ENCODE measurements around the gene CMIP. TPM values are rescaled to one million over a fixed set of nuclear protein-coding genes. Genes with fewer than 3 reads are reported as not detected.
A peak's percentile ranks its signal among the peaks of the same experiment; 100 is the strongest.

Gene CMIP
- polyA plus RNA-seq, 1 of the 3 experiments (the other 2 are of a cell fraction), result 5.4 TPM

GRCh38 chr16:81537721-81538561 lies 93.3 kb downstream of the CMIP start:
- TF ChIP-seq MAX (IDR thresholded peaks at IDR 0.05; ENCODE audit: low read depth) (no peak), IRF3 (IDR thresholded peaks at IDR 0.05; ENCODE audit: low read depth, low read length) (no peak), ZBTB33 (IDR thresholded peaks at IDR 0.05; ENCODE audit: borderline replicate concordance, low read depth) (no peak), MEF2A (IDR thresholded peaks at IDR 0.05; ENCODE audit: borderline replicate concordance, low read depth) (no peak), REST (IDR thresholded peaks at IDR 0.05; ENCODE audit: low read depth, low read length) (no peak), TAF1 (IDR thresholded peaks at IDR 0.05; ENCODE audit: borderline replicate concordance, low read depth, low read length) (no peak), USF1 (IDR thresholded peaks at IDR 0.05; ENCODE audit: borderline replicate concordance, low read depth) (no peak)
- no peak overlapping the region for H3K9ac ChIP-seq
- CTCF ChIA-PET, result interaction anchor here (1.0 kb wide), 1 partner anchor 12 kb away, joined by 5 read pairs; no protein-coding TSS in a partner anchor
- no peak overlapping the region for H2AFZ ChIP-seq (ENCODE audit: low read depth)
- peaks cover 4 to 25% of the 10 kb centered on the region in 2 experiments; a peak in 2 of 4 replicates for H3K4me1 ChIP-seq (ENCODE audit: control insufficient read depth in 1 of 2, insufficient read depth in 2 of 2, low read depth in 1 of 2, low read length in 1 of 2)
- no peaks in the 10 kb centered on the region for H3K36me3 ChIP-seq (replicated peaks in 1 of 2; ENCODE audit: control insufficient read depth in 1 of 2, insufficient read depth in 2 of 2, low read length in 1 of 2)
- DNase-seq, result no peak
- POLR2A ChIA-PET, result no interaction called here
- H3F3A ChIP-seq (replicated peaks; ENCODE audit: insufficient read depth), result no peaks in the 10 kb centered on the region
- H3K79me2 ChIP-seq (ENCODE audit: insufficient read depth), result 0 out of 2 replicates have a peak, but pooled peaks cover 10% of the 10 kb centered on the region
- 91% methylated on average over 18 of the region's 18 CpGs for WGBS (ENCODE audit: low lambda C conversion rate)
- H3K27me3 ChIP-seq (ENCODE audit: insufficient read depth), result no peaks in the 10 kb centered on the region
- H3K9me3 ChIP-seq, result no peaks in the 10 kb centered on the region
- H3K27ac ChIP-seq (ENCODE audit: low read depth in 2 of 2, low read length in 1 of 2), result peak overlapping the region in 1 of 2 experiments; percentile 79; a peak in 1 of 4 replicates
- H3K4me3 ChIP-seq (ENCODE audit: low read depth in 2 of 2, low read length in 1 of 2), result no peak overlapping the region
- no peak overlapping the region for H3K4me2 ChIP-seq
- no peaks in the 10 kb centered on the region for H3K9me2 ChIP-seq
- H4K20me1 ChIP-seq (ENCODE audit: insufficient read depth), result peaks cover 17% of the 10 kb centered on the region

Data from SK-N-SH (cell line).